HEK293T (cell line): ENCODE data around the gene KAT2B.
"Not testable (repeated sequence)": the region's sequence is repeated elsewhere in the genome, so short reads cannot be mapped to it uniquely, and the experiment has no call there.

Source experiments
- CTCF ChIA-PET: fragments of 350-600 bp; formaldehyde crosslinking; extraction: SDS; loops from one replicate; lab custom pipeline; 2021; ENCODE audit warnings: antibody characterized with exemption, inconsistent platforms; lab: Yijun Ruan, JAX
- POLR2A ChIA-PET: fragments of 350-600 bp; formaldehyde crosslinking; extraction: SDS; loops from one replicate; lab custom pipeline; 2020; ENCODE audit warnings: antibody characterized with exemption, inconsistent platforms; lab: Yijun Ruan, JAX
- DNase-seq: peaks from one replicate; pipeline ENCODE4 v3.0.0; 2012; ENCODE audit warnings: mixed read lengths; ENCODE audit errors: extremely low spot score
- ARNT ChIP-seq: fragments of 450-650 bp; IDR thresholded peaks from 2 replicates; pipeline ENCODE4 v1.6.1; 2017; ENCODE audit warnings: mild to moderate bottlenecking
- BHLHE40 ChIP-seq: fragments of 450-650 bp; IDR thresholded peaks from 2 replicates; pipeline ENCODE4 v1.6.1; 2016; ENCODE audit warnings: mild to moderate bottlenecking, moderate library complexity, borderline replicate concordance
- CTBP1 ChIP-seq: fragments of 450-650 bp; IDR thresholded peaks from 2 replicates; pipeline ENCODE4 v1.6.1; 2016; ENCODE audit warnings: borderline replicate concordance
- ELF4 ChIP-seq: fragments of 450-650 bp; IDR thresholded peaks from 2 replicates; pipeline ENCODE4 v1.6.1; 2017; ENCODE audit warnings: antibody characterized with exemption
- FOXA1 ChIP-seq: fragments of 450-650 bp; IDR thresholded peaks from 2 replicates; pipeline ENCODE4 v1.6.1; 2016; ENCODE audit warnings: mild to moderate bottlenecking
- FOXK2 ChIP-seq: fragments of 450-650 bp; IDR thresholded peaks from 2 replicates; pipeline ENCODE4 v1.6.1; 2016; ENCODE audit warnings: mild to moderate bottlenecking
- FOXM1 ChIP-seq: fragments of 450-650 bp; IDR thresholded peaks from 2 replicates; pipeline ENCODE4 v1.6.1; 2017; ENCODE audit warnings: mild to moderate bottlenecking, borderline replicate concordance
- HDGF ChIP-seq: fragments of 450-650 bp; IDR thresholded peaks from 2 replicates; pipeline ENCODE4 v1.6.1; 2017; ENCODE audit warnings: antibody characterized with exemption, borderline replicate concordance
- L3MBTL2 ChIP-seq: fragments of 450-650 bp; conservative IDR thresholded peaks from 2 replicates; pipeline ENCODE4 v1.6.1; 2016; ENCODE audit warnings: mild to moderate bottlenecking
- LEF1 ChIP-seq: fragments of 450-650 bp; IDR thresholded peaks from 2 replicates; pipeline ENCODE4 v1.6.1; 2017; ENCODE audit warnings: mild to moderate bottlenecking, borderline replicate concordance
- NFRKB ChIP-seq: fragments of 450-650 bp; IDR thresholded peaks from 2 replicates; pipeline ENCODE4 v1.6.1; 2016; ENCODE audit warnings: mild to moderate bottlenecking, moderate library complexity
- PKNOX1 ChIP-seq: fragments of 450-650 bp; IDR thresholded peaks from 2 replicates; pipeline ENCODE4 v1.6.1; 2016
- SP1 ChIP-seq: fragments of 450-650 bp; IDR thresholded peaks from 2 replicates; pipeline ENCODE4 v1.6.1; 2017
- SUZ12 ChIP-seq: fragments of 450-650 bp; IDR thresholded peaks from 2 replicates; pipeline ENCODE4 v1.6.1; 2016; ENCODE audit warnings: mild to moderate bottlenecking
- TARDBP ChIP-seq: fragments of 450-650 bp; IDR thresholded peaks from 2 replicates; pipeline ENCODE4 v1.6.1; 2016
- ZNF384 ChIP-seq: fragments of 450-650 bp; IDR thresholded peaks from 2 replicates; pipeline ENCODE4 v1.6.1; 2016

KAT2B gene

DNA sequence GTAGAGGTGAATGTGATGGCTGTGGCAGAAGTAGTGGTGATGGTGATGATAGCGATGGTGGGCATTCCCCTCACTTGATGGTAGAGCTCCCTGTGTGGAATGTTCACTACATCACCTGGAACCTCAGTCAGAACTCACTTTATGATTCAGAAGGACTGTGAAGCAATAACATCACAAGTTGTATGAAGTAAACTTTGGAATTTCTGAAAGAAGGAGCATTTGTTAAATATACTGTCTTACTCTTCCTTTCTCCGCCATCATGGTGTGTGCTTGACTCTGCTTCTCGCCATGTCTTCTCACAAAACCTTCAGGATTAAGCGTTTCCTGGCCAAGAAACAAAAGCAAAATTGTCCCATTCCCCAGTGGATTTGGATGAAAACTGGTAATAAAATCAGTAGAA lies 28.1 kb upstream of the KAT2B start, which contains the start of gene PP2D1:
PP2D1 (minus strand) TSS at position 101 of the 400 bp plus-strand sequence. CDS start 192 bp downstream, outside the sequence.
- TF ChIP-seq SUZ12 (no peak), FOXM1 (no peak), BHLHE40 (no peak), LEF1 (no peak), TARDBP (no peak), SP1 (no peak), NFRKB (no peak), HDGF (no peak), L3MBTL2 (no peak), PKNOX1 (no peak), ZNF384 (no peak), FOXA1 (no peak), ARNT (no peak), ELF4 (no peak)
- ChIA-PET POLR2A (no interaction called here), CTCF (no interaction called here)
- DNase-seq = no peak

DNA sequence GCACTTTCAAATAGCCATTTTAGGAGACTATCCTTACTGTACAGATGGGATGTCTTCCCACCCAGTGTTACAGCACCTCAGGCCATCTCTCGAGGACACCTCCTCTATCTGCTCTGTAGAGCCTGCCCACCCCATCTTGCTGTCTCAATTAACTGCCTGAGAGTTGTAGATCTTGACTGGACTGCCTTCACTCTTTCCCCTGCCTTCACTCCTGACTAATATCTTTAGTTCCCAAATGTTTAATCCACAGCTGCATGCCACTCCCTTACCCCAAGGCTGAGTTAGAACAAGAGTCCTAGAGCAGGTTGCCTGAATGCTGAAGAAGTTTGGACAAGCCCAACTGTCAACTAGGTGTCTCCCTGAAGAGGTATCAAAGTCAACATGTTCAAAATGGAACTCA lies 26.9 kb upstream of the KAT2B start:
- CTCF ChIA-PET = no interaction called here
- POLR2A ChIA-PET = no interaction called here
- TF ChIP-seq ARNT = no peak
- TF ChIP-seq TARDBP = no peak
- no peak for TF ChIP-seq FOXA1
- TF ChIP-seq SP1 = no peak
- TF ChIP-seq CTBP1 = no peak
- no peak for TF ChIP-seq ZNF384
- TF ChIP-seq HDGF = no peak
- TF ChIP-seq FOXM1 = no peak
- TF ChIP-seq FOXK2 = no peak
- TF ChIP-seq ELF4 = no peak
- TF ChIP-seq L3MBTL2 = no peak
- TF ChIP-seq BHLHE40 = no peak
- TF ChIP-seq PKNOX1 = no peak
- TF ChIP-seq SUZ12 = no peak
- no peak for DNase-seq

- CTCF ChIA-PET = interaction anchor here (0.7 kb wide), 1 partner anchor 30 kb away, joined by 3 read pairs; no protein-coding TSS in a partner anchor
- POLR2A ChIA-PET = no interaction called here
- DNase-seq = no peak
- TF ChIP-seq FOXM1 (no peak), ARNT (no peak), FOXA1 (no peak)
These were observed 24.7 kb upstream of the KAT2B start for GRCh38 chr3:20015525-20015924.

- POLR2A ChIA-PET, DNase-seq: not testable (repeated sequence)
- CTCF ChIA-PET = interaction anchor here (0.7 kb wide), 1 partner anchor 29 kb away, joined by 3 read pairs; no protein-coding TSS in a partner anchor
These were observed 24.2 kb upstream of the KAT2B start for GRCh38 chr3:20016076-20016475.

DNA sequence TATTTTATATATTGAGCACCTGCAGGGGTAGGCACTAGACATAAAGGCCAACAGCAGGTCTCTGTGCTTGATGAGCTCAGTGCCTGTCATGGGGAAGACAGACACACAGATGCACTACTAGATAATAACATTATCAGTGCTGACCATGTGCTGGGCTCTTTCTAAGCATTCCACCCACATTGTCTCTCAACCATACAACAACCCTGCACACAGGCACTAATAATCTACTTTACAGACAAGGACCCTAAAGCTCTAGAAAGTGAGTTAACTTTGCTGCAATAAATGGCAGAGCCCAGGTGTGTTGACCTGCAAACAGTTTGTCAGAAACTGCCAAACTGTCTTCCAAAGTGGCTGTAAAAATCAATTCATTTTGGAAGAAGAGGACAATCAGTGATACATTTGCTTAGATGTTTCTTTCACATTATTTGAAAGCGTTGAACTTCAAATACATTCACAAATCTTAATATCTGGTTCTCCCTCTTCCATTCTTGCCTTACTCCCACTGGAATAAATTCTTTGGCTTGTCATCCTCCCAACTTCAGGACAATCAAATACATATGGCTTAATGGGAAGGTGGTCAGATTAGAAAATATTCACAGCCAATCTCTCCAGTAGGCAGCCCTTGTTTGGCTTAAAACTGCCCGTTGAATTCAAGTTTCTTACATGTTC lies 17.2 kb upstream of the KAT2B start:
- CTCF ChIA-PET = no interaction called here
- no peak for DNase-seq
- POLR2A ChIA-PET = no interaction called here
- TF ChIP-seq HDGF = no peak
- no peak for TF ChIP-seq NFRKB
- TF ChIP-seq SP1 = no peak
- no peak for TF ChIP-seq PKNOX1
- no peak for TF ChIP-seq ARNT
- no peak for TF ChIP-seq ZNF384
- no peak for TF ChIP-seq ELF4

DNA sequence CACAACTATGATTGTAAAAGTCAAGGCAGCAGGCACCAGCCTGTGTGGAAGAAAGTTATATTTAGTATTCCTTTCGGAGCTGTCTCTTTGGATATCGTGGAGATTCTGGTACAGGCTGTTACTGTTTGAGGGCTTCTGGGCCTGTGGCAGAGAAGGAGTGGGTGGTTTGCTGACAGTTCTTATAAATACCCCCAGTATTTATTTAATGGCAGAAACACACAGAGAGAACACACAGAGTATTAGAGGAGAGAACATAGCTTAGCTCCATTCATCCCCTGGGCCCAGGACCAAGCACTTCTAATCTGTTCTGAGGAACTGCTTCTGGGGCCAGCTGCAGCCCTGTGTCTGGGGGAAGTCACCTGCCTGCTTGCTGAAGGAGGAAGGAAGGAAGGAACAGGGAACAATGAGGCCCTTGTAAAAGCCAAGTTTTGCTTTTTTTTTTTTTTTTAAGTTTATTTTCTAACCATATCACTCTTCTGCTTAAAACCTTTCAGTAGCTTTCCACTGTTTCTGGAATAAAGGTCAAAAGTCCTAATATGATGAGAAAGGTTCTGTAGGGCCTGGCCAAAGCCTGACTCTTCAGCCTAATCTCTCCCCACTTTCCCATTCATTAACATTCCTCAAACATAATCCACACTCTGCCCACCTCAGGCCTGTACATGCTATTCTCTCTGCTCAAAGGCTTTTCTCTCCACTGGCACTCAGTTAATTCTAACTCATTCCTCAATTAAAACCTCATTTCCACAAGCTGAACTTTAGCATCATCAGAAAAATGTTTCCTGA lies 16.4 kb upstream of the KAT2B start:
- no peak for TF ChIP-seq PKNOX1
- no peak for TF ChIP-seq NFRKB
- no peak for TF ChIP-seq SUZ12
- no peak for TF ChIP-seq CTBP1
- TF ChIP-seq HDGF = no peak
- TF ChIP-seq FOXK2 = no peak
- no peak for TF ChIP-seq ARNT
- TF ChIP-seq ZNF384 = no peak
- TF ChIP-seq SP1 = no peak
- DNase-seq = no peak
- POLR2A ChIA-PET = no interaction called here
- CTCF ChIA-PET = interaction anchor here (0.6 kb wide), 1 partner anchor 17 kb away, joined by 3 read pairs; no protein-coding TSS in a partner anchor
